ENCODE measurements around the gene MUC5AC.
"Not testable (repeated sequence)": the region's sequence is repeated elsewhere in the genome, so short reads cannot be mapped to it uniquely, and the experiment has no call there.

Gene MUC5AC

DNA sequence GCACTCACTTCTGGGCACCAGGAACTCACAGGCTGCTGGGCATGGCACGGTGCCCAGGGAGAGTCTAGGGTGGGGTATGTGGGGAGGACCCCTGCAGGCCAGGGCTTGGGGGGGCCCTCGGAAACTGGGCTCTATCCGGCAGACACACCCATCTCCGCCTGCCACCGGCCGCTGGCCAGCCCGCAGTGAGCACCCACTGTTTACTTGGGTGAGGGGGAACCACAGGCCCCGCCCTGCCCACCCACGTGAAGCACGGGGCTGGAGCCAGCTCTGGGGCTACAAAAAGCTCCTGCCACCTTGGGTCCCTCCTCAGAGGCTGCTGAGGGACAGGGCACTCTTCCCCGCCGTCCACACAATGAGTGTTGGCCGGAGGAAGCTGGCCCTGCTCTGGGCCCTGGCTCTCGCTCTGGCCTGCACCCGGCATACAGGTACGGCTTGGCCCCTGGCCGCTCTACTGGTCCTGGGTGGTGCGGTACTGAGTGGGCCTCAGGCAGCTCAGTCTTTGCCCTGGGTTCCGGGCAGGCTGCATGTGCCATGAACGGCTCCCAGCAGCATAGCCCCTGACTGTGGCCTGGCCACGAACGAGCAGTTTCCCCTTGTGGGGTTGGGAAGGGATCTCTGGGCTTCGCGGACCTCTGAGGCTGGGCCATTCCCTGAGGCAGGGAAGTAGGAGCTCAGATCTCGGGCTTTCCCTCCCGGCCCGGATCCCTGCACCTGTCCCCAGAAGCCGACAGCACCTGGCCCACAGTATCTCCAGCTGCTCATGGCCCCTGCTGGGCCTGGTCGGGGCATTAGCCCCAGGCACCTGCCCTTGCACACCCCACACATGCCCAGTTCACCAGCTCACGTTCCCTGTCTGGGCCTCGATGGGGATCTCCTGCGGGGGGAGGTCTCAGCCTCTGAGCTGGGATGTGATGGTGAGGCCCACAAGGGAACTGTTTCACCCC is at the start of gene MUC5AC:
MUC5AC (plus strand) TSS at position 309 of the 947 bp plus-strand sequence; CDS start at position 356, 47 bp downstream.
- DNase-seq (ENCODE audit: low read depth): no peak

- no peak for DNase-seq (ENCODE audit: low read depth)
Observed at GRCh38 chr11:1108246-1108900, 49.4 kb upstream of the MUC5AC start.

DNA sequence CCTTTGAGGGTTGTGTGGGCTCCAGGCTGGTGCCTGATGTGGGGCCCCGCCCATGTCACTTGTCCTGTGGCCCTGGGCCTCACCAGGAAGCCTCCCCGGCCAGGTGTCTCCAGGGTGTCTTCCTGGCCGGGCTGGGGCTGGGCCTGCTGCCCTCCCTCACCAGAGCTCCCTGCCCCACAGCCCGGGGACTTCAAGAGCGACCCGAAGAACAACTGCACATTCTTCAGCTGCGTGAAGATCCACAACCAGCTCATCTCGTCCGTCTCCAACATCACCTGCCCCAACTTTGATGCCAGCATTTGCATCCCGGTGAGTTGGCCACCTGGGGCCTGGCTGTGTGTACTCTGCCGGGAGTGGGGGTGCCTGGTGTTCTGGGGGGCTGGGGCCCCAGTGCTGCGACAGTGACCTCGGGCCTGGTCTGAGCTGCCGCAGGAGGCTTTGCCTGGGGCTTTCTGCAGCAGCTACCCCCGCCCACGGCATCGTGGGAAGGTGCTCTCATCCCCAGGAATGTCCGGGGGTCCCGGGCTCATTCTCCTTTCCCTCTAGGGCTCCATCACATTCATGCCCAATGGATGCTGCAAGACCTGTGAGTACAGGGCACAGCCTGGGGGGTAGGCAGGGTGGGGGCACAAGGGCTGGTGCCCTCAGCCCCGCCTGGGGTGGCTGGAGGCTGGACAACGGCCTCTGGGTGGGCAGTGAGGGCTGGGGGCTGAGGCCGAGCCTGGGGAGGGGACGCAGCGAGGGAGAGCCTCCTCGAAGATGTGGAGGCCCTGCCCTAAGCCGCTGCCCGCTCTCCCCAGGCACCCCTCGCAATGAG is 48.4 kb upstream of the MUC5AC start:
- DNase-seq (ENCODE audit: low read depth): no peak

GRCh38 chr11:1109918-1110705 is 47.6 kb upstream of the MUC5AC start:
- no peak for DNase-seq (ENCODE audit: low read depth)

GRCh38 chr11:1111545-1112212 is 46.1 kb upstream of the MUC5AC start:
- DNase-seq (ENCODE audit: low read depth): no peak

GRCh38 chr11:1112351-1113191 is 45.2 kb upstream of the MUC5AC start:
- DNase-seq (ENCODE audit: low read depth): no peak

DNA sequence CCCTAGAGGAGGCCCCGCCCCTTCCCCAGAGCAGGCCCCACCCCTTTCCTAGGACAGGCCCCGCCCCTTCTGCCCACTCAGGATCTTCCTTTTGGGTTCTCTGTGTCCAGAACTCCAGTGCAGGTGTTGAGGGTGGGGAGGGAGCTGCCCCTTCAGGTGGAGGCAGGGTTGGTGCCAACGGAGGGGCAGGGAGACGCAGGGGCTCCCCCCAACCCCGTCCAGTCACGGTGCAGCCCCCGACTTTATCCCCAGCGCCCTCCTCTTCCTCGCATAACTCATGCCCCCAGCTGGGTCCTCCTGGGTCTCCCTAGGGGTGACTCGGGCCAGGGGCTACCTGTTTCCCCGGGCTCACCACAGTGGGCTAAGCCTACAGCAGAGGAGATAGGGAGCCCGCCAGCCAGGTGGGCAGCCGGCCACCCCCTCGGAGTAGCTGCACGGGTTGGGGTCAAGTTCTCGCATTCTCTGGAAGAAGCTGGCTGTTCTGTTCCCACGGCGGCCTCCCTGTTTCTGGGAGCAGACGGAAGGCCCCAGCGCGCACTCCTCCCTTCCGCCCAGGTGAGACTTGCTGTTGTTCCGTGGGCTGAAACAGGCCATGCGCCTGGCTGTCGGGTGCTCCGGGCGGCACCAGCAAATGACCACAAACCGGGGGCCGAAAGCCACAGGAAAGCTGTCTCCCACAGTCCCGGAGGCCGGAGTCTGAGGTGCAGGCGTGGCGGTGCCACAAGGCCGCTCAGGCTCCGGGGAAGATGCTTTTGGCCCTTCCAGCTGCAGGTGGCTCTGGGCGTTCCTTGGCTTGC is 44.1 kb upstream of the MUC5AC start:
- DNase-seq (ENCODE audit: low read depth): no peak

DNA sequence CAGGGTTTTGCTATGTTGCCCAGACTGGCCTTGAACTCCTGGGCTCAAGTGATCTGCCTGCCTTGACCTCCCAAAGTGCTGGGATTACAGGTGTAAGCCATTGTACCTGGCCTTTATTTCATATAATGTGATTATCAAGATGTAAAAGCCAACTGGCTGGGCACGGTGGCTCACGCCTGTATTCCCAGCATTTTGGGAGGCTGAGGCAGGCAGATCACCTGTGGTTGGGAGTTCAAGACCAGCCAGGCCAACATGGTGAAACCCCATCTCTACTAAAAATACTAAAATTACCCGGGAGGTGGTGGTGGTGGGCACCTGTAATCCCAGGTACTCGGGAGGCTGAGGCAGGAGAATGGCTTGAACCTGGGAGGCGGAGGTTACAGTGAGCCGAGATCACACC is 42.5 kb upstream of the MUC5AC start:
- DNase-seq (ENCODE audit: low read depth): not testable (repeated sequence)

DNA sequence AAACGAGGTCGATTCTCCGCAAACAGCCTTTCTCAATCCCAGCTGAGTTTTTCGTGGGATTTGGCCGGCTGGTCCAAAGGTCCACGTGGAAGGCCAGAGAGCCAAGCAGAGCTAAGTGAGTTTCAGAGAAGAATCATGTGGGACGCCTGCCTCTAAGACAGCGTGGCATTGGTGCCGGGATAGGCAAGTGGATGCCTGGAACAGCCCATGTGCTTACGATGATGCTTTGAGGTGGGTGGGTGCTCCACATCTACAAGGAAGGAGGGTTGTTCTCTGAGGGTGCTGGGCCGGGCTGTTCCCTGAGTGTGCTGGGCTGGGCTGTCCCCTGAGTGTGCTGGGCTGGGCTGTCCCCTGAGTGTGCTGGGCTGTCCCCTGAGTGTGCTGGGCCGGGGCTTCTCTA is 41.6 kb upstream of the MUC5AC start:
- no peak for DNase-seq (ENCODE audit: low read depth)

- no peak for DNase-seq (ENCODE audit: low read depth)
Observed at GRCh38 chr11:1116666-1117390, 40.9 kb upstream of the MUC5AC start.

DNA sequence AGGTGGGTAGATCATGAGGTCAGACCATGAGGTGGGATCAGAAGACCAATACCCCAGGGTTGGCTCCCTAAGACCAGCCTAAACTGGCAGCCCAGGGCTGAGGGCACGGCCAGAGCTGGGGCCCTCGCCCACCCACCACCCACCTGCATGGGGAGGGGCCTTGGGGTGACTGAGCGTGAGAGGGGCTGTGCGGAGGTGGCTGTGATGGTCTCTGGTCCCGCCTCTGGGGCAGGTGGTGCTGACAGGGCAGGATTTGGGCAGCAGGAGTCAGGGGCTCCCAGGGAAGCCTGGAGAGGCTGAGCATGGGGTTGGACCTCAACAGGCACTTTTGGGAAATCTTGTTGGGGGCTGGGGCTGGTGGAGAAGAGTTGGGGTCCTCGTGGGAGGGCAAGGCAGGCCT is 39.8 kb upstream of the MUC5AC start:
- no peak for DNase-seq (ENCODE audit: low read depth)

GRCh38 chr11:1118755-1119603 is 38.8 kb upstream of the MUC5AC start:
- DNase-seq (ENCODE audit: low read depth): no peak

- no peak for DNase-seq (ENCODE audit: low read depth)
Observed at GRCh38 chr11:1119604-1120146, 38.1 kb upstream of the MUC5AC start.

DNA sequence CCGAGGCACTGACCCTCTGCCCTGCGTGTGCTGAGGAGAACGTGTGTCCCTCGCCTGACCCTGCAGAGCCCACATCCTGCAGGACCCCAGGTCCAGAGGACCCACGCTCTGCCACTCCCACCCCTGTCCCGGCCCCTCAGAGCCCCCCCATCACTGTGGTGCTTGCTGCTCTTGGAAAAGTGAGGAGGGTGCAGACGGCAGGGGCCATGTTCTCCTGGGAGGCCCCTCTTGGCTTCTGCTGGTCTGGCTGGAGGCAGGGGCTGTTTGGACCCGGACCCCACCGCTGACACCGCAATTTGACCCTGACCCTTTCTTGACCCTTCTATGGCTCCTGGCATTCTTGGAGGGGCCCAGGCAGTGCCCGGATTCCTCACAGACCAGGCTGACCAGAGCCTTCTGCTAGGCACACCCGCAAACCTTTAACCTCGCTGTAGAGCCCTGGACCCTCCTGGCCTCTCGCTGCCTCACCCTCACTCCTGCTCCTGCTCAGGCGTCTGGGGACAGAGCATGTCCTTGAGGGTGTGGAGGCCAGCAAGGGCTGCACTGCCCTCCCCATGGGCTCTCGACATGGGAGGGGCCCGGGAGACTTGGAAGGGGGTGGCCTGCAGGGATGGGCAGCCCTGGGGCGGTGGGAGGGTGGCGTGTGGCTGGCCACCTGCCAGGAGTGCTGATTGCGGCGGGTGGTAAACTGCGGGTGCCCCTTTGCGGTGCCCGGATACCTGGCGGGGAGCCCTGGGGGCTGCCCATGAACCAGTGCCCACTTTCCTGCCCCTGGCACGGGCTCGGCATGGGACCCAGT is 37.0 kb upstream of the MUC5AC start:
- DNase-seq (ENCODE audit: low read depth): no peak

GRCh38 chr11:1121331-1121812 is 36.4 kb upstream of the MUC5AC start:
- no peak for DNase-seq (ENCODE audit: low read depth)
